Fibroblast of the aortic adventitia (primary cell): ENCODE data around the gene FXR2. TPM values are rescaled to one million over a fixed set of nuclear protein-coding genes. Genes with fewer than 3 reads are reported as not detected.

ENCODE experiments used
- DNase-seq: peaks from one replicate; pipeline ENCODE4 v3.0.0-alpha.2; 2010; ENCODE audit warnings: low read depth
- H3K4me3 ChIP-seq: 2 replicates; pipeline ENCODE4 v1.5.1; 2011; ENCODE audit warnings: low read depth, mild to moderate bottlenecking, control low read depth, low read length, moderate library complexity
- CTCF ChIP-seq: IDR thresholded peaks from 2 replicates; pipeline ENCODE4 v1.5.1; 2011; ENCODE audit warnings: mild to moderate bottlenecking, low read length, control low read depth, inconsistent platforms; ENCODE audit not compliant: insufficient read depth
- total RNA-seq: library from RNA; depleted of rRNA; stranded (reverse); fragments of >200 nt; gene quantifications from 2 replicates; pipeline ENCODE4 v1.2.3, GENCODE V29; 2012; ENCODE audit warnings: low replicate concordance

The FXR2 gene
- total RNA-seq, 1 donor: 33.1 TPM

GRCh38 chr17:7618608-7619007, 3.9 kb upstream of the FXR2 start:
- H3K4me3 ChIP-seq: no peak overlapping the region
- no peak for TF ChIP-seq CTCF
- DNase-seq: no peak

GRCh38 chr17:7615265-7615747, 609 bp upstream of the FXR2 start:
- peak overlapping the region; percentile 62 for H3K4me3 ChIP-seq
- no peak for DNase-seq
- no peak for TF ChIP-seq CTCF

GRCh38 chr17:7613769-7614424, 800 bp downstream of the FXR2 start:
- DNase-seq: peak; percentile 43
- peak overlapping the region; percentile 75 for H3K4me3 ChIP-seq
- TF ChIP-seq CTCF: no peak

- peak; percentile 45 for DNase-seq
- no peak for TF ChIP-seq CTCF
- peak overlapping the region; percentile 20 for H3K4me3 ChIP-seq
Measured at GRCh38 chr17:7612294-7612640, 2.4 kb downstream of the FXR2 start.

DNA sequence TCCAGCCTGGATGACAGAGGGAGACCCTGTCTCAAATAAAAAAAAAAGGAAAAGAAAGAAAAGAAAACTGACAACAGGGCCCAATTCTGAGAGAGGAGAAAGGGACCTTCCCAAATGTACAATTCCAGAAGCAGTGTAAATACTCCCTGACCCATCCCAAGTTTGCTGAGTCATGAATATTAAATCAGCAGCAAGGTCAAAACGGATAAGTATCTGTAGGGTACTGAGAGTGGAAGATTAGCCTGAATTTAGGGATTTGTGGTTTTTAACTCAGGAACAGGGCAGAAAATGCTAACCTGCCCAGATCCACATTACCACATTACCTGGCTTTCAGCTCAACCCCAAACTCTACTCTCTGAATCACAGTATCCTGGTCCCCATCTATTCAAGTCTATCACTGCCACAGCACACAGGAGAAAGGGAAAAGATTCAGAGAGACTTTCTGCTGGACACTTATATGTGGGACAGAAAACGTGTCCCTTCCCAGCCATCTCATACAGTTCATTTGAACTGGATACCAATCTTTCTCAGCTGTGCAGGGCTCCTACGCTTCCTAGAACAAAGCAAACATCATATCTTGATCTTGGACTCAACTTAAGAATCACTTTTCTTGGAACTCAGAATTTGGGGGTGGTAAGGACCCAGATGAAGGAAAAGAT, 2.9 kb downstream of the FXR2 start:
- peak overlapping the region; percentile 20 for H3K4me3 ChIP-seq
- TF ChIP-seq CTCF: no peak
- DNase-seq: peak; percentile 21

- DNase-seq: no peak
- H3K4me3 ChIP-seq: no peak overlapping the region
- no peak for TF ChIP-seq CTCF
Measured at GRCh38 chr17:7610641-7611040, 4.1 kb downstream of the FXR2 start.
